GM23338 (cell line): ENCODE measurements around the gene CLCF1. TPM values are rescaled to one million over a fixed set of nuclear protein-coding genes. Genes with fewer than 3 reads are reported as not detected.

Experiments
- CREB1 ChIP-seq: fragments of 250-450 bp; sonication (Bioruptor Pico); IDR thresholded peaks from 2 replicates; pipeline ENCODE4 v1.5.0; 2020; ENCODE audit warnings: low read depth, mild to moderate bottlenecking, moderate library complexity
- ETS1 ChIP-seq: IDR thresholded peaks from 2 replicates; pipeline ENCODE4 v1.6.1; 2016; ENCODE audit warnings: antibody characterized with exemption
- NANOG ChIP-seq: IDR thresholded peaks from 2 replicates; pipeline ENCODE4 v1.6.1; 2016; ENCODE audit warnings: antibody characterized with exemption, borderline replicate concordance
- polyA plus RNA-seq: library from polyadenylated mRNA; unstranded; fragments of >200 nt; fragmentation: Nextera tagmentation; extraction: Ambion mirVana; gene quantifications from 2 replicates; pipeline ENCODE4 v1.2.1, GENCODE V29; 2016
- small RNA-seq: library from RNA; depleted of rRNA; stranded (forward); fragments of <200 nt; gene quantifications from one replicate; pipeline ENCODE3, GENCODE V24; 2014; ENCODE audit warnings: low replicate concordance
- total RNA-seq: library from RNA; depleted of rRNA; stranded (reverse); fragments of >200 nt; shearing (Covaris generic); gene quantifications from 2 replicates; pipeline ENCODE4 v1.2.3, GENCODE V29; 2014; rRNA removed

Gene CLCF1
- total and polyA plus RNA-seq, 2 experiments from 2014 or later = 0.32 TPM; not detected in 1

DNA sequence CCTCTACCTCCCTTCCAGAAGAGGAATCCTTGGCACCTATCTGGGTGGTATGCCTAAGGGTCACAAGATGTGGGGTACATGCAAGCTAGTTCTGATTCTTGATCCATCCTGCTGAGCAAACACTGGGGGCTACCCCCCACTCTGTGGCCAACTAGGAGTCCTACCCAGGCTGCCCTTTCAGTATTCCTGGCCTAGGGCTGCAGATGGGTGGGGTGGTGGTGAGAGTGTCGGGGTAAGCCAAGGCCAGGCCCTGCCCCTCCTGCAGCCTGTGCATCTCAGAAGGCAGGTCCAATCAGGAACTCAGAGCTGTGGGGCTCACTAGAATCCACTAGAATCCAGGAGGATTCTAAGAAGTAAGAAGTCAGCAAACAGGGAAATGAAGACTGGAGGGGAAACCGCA is 59.2 kb downstream of the CLCF1 start (continued):
- TF ChIP-seq ETS1 = no peak
- TF ChIP-seq CREB1 (CRISPR knock-in tag) = no peak
- TF ChIP-seq NANOG = no peak

Small RNA genes within 50 kb of the gene (small RNA-seq; reads per million reads assigned to genes)
- gene RN7SKP239 (not detected), gene RNU6-1238P (not detected)

Other genes starting within 250 kb of the CLCF1 start
- 62.2 and 72.5 TPM in 2 replicates for gene GRK2, start 107.1 kb downstream of the CLCF1 start, total RNA-seq
- gene GRK2, start 107.1 kb downstream of the CLCF1 start, polyA plus RNA-seq = 19.5 and 21.7 TPM in 2 replicates
- 15.7 and 30.8 TPM in 2 replicates for gene ANKRD13D, start 84.3 kb downstream of the CLCF1 start, total RNA-seq
- 19.5 and 20.3 TPM in 2 replicates for gene ANKRD13D, start 84.3 kb downstream of the CLCF1 start, polyA plus RNA-seq
- 40.0 and 45.8 TPM in 2 replicates for gene SSH3, start 70.1 kb downstream of the CLCF1 start, total RNA-seq
- gene SSH3, start 70.1 kb downstream of the CLCF1 start, polyA plus RNA-seq = 17.8 and 25.1 TPM in 2 replicates
- 15.9 and 23.0 TPM in 2 replicates for gene POLD4, start 20.1 kb downstream of the CLCF1 start, total RNA-seq
- 16.2 and 18.8 TPM in 2 replicates for gene POLD4, start 20.1 kb downstream of the CLCF1 start, polyA plus RNA-seq
- gene RAD9A, start 18.4 kb upstream of the CLCF1 start, total RNA-seq = 13.9 and 16.5 TPM in 2 replicates
- 17.0 and 18.9 TPM in 2 replicates for gene RAD9A, start 18.4 kb upstream of the CLCF1 start, polyA plus RNA-seq
- 227 and 237 TPM in 2 replicates for gene PPP1CA, start 28.3 kb upstream of the CLCF1 start, total RNA-seq
- 217 TPM in 2 replicates for gene PPP1CA, start 28.3 kb upstream of the CLCF1 start, polyA plus RNA-seq
- gene TBC1D10C, start 30.5 kb upstream of the CLCF1 start, total RNA-seq = 0.31 and 0.35 TPM in 2 replicates
- 0.17 and 0.31 TPM in 2 replicates for gene TBC1D10C, start 30.5 kb upstream of the CLCF1 start, polyA plus RNA-seq
- gene CARNS1, start 42.1 kb upstream of the CLCF1 start, total RNA-seq = 0.27 and 0.76 TPM in 2 replicates
- 0.52 and 0.63 TPM in 2 replicates for gene CARNS1, start 42.1 kb upstream of the CLCF1 start, polyA plus RNA-seq
- 41.3 and 48.2 TPM in 2 replicates for gene RPS6KB2, start 54.9 kb upstream of the CLCF1 start, total RNA-seq
- 27.7 and 29.5 TPM in 2 replicates for gene RPS6KB2, start 54.9 kb upstream of the CLCF1 start, polyA plus RNA-seq
- 0.85 and 3.5 TPM in 2 replicates for gene PTPRCAP, start 64.1 kb upstream of the CLCF1 start, total RNA-seq
- gene PTPRCAP, start 64.1 kb upstream of the CLCF1 start, polyA plus RNA-seq = 2.7 and 3.3 TPM in 2 replicates
- gene CORO1B, start 69.9 kb upstream of the CLCF1 start, total RNA-seq = 77.5 and 91.1 TPM in 2 replicates
- gene CORO1B, start 69.9 kb upstream of the CLCF1 start, polyA plus RNA-seq = 61.5 and 69.5 TPM in 2 replicates
- gene GPR152, start 79.1 kb upstream of the CLCF1 start, total RNA-seq = not detected in 2 replicates
- not detected in 2 replicates for gene GPR152, start 79.1 kb upstream of the CLCF1 start, polyA plus RNA-seq
- gene CABP4, start 81.8 kb upstream of the CLCF1 start, total RNA-seq = 0.28 TPM in 1 of 2 replicates, not detected in the other
- gene CABP4, start 81.8 kb upstream of the CLCF1 start, polyA plus RNA-seq = not detected in 2 replicates
- gene TMEM134, start 95.7 kb upstream of the CLCF1 start, total RNA-seq = 61.4 and 101 TPM in 2 replicates
- gene TMEM134, start 95.7 kb upstream of the CLCF1 start, polyA plus RNA-seq = 64.7 and 69.2 TPM in 2 replicates
- gene AIP, start 109.4 kb upstream of the CLCF1 start, total RNA-seq = 22.1 and 29.1 TPM in 2 replicates
- 32.1 and 33.3 TPM in 2 replicates for gene AIP, start 109.4 kb upstream of the CLCF1 start, polyA plus RNA-seq
- gene PITPNM1, start 131.8 kb upstream of the CLCF1 start, total RNA-seq = 46.8 and 57.1 TPM in 2 replicates
- gene PITPNM1, start 131.8 kb upstream of the CLCF1 start, polyA plus RNA-seq = 8.7 and 9.1 TPM in 2 replicates
- gene CDK2AP2, start 134.6 kb upstream of the CLCF1 start, total RNA-seq = 39.8 and 48.6 TPM in 2 replicates
- gene CDK2AP2, start 134.6 kb upstream of the CLCF1 start, polyA plus RNA-seq = 120 and 128 TPM in 2 replicates
- gene CABP2, start 149.8 kb upstream of the CLCF1 start, total RNA-seq = not detected in 2 replicates
- not detected in 2 replicates for gene CABP2, start 149.8 kb upstream of the CLCF1 start, polyA plus RNA-seq
- 1,021 and 1,776 TPM in 2 replicates for gene GSTP1, start 210.2 kb upstream of the CLCF1 start, total RNA-seq
- gene GSTP1, start 210.2 kb upstream of the CLCF1 start, polyA plus RNA-seq = 1,881 and 1,914 TPM in 2 replicates
- gene NDUFV1, start 233.3 kb upstream of the CLCF1 start, total RNA-seq = 202 and 241 TPM in 2 replicates
- gene NDUFV1, start 233.3 kb upstream of the CLCF1 start, polyA plus RNA-seq = 98.6 and 104 TPM in 2 replicates